8988T (cell line): ENCODE results near the gene CD44.
A peak's percentile ranks its signal among the peaks of the same experiment; 100 is the strongest.
"Not testable (repeated sequence)": the region's sequence is repeated elsewhere in the genome, so short reads cannot be mapped to it uniquely, and the experiment has no call there.

Experiments used
- DNase-seq: peaks from one replicate; pipeline ENCODE4 v3.0.0; 2011

The CD44 gene

DNA sequence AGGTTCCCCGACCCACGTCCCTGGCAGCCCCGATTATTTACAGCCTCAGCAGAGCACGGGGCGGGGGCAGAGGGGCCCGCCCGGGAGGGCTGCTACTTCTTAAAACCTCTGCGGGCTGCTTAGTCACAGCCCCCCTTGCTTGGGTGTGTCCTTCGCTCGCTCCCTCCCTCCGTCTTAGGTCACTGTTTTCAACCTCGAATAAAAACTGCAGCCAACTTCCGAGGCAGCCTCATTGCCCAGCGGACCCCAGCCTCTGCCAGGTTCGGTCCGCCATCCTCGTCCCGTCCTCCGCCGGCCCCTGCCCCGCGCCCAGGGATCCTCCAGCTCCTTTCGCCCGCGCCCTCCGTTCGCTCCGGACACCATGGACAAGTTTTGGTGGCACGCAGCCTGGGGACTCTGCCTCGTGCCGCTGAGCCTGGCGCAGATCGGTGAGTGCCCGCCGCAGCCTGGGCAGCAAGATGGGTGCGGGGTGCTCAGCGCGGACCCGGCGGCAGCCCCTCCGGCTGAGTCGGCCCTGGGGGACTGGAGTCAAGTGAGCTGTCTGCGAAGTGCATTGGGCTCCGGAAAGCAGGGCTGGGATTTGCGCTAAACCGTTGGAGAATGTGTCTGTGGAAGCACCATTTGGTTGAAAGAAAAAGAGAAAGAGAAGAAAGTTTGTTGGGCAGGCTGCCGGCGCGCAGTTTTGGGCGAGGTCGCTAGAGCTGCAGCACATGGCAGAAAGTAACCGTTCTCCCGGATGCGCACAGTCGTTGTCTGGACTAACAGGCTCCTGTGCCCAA is at the start of gene CD44:
CD44 (plus strand) TSS at position 229 of the 779 bp plus-strand sequence; CDS start at position 362, 133 bp downstream.
- DNase-seq, result peak; percentile 79

DNA sequence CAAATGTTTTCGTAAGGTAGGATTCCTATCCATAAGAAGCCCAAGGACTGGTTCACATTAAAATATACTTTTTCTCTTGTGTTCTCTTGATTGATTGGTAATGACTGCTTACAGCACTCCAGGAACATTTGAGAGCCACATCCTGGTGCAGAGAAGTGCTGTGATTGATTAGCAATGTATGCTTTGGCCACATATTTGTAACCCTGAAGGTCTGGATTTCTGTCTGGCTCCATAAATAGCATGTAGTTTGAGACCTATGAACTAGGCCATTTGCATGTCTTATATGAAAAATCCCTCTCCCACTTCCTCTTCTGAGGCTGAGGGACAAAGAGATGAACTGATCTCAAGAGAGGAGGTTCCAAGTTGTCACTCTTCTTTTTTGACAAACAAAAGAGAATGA is 49.3 kb upstream of the CD44 start:
- DNase-seq, result no peak

DNA sequence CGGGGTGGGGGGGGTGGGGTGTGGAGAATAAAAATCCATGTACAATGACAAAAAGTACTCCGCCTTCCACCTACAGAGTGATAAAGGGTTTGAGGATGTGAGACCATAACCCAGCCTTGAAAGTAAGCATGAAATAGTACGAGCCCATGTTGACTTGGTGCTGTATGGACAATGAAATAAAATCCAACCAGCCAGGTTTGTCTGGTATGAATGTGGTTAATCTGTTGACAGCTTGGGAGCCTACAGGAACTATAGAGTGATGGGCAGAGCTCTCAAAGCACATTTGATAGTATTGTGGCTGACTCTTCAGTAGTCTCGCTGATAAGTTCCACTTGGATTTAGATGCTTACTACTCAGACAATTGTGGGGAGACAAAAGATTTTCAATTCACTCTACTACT is 48.8 kb upstream of the CD44 start:
- DNase-seq, result no peak

DNA sequence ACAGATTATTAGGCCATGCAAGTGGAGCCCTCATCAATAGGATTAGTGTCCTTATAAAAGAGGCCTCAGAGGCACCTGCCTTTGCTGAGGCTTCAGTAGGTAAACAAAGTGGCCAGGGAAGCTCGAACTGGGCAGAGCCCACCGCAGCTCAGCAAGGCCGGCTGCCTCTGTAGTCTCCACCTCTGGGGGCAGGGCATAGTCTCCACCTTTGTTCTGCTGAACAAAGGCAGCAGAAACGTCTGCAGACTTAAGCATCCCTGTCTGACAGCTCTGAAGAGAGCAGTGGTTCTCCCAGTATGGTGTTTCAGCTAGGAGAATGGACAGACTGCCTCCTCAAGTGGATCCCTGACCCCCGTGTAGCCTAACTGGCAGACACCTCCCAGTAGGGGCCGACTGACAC is 48.0 kb upstream of the CD44 start:
- not testable (repeated sequence) for DNase-seq

DNA sequence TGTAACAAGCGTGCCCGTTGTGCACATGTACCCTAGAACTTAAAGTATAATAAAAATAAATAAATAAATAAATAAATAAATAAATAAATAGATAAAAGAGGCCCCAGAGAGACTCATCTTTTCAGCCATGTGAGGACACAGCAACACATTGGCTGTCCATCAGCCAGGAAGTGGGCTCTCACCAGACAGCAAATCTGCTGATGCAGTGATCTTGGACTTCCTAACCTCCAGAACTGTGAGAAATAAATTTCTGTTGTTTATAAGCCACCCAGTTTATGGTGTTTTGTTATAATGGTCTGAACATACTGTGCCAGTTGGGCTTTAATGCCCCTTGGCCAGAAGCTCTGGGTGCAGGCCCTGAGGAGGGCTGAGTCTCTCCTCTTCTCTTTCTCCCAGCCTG is 42.2 kb upstream of the CD44 start:
- no peak for DNase-seq

DNA sequence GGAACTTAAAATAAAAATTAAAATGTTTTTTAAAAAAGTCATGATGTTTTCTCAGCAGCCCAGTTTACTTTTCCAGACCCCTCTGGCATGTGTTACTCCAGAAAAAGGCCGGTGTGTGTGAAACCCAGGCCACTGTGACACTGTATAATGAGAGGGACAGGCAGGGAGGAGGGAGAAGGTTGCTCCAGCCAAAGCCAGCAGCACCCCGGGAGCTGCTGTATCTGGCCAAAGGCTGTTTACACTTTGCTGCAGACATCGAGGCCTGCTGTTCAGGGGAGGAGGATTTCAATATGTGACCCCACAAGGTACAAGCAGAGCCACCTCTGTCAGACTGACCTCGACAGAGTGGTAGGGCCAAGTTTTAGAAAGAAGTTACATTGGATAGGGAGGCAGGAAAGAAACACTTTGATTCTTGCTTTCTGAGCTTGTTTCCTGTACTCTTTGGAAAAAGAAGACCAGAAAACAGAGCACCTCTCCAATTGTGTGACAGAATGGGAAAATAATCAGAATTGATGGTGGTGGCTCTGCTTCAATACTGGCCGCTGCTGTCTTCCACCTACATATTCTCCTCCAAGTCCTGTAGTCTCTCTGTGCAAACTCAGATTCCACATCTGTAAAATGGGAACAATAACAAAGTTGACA is 41.0 kb upstream of the CD44 start:
- DNase-seq, result no peak

DNA sequence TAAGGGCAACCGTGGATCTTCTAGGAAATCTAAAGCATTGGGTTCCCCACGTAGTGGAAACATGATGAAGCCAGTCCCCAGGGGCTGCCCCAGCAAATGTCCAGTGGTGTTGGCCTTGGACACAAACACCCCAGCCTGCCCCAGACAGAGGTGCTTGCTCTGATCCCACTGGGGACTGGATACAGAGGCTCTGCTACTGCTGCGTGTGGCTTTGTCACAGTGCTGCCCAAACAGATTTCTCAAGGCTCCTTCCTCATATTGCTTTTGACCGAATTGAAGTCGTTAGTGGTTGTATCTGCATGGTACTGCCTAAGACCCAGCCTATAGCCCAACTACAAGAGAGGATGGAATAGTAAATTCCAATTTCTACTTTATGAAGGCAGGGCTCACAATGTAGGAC is 40.1 kb upstream of the CD44 start:
- no peak for DNase-seq

DNA sequence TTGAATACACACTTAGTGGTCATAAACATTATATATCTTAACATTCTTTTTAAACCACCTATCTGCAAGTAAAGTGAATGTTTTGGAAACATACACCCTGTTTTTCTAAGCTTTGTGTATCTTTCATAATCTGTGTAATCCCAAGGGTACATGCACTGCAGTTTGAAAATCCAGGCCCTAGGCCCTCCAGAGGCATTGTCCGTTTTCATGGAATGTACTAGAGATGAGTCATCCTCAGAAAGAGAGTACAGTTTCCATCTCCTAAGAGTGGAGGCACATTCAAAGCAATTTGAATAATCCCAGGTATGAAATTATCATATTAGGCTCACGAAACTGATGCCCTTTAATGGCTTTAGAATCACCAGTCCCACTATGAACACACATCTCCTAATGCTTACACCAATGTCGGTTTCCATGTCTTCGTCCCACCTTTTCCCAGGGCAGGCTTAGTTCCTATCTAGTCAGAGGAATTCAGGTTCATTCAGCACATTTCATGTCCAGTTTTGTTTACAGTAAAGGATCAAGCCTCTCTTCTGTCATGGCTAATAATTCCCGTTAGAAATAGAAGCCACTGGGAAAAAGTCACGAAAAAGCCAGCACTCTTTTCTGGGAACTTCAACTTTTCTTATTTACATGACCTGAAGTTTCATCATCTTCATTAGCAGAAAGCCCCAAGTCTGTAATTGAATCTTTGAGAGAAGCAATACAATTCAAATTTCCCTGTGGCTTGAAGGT is 39.5 kb upstream of the CD44 start:
- DNase-seq, result no peak

DNA sequence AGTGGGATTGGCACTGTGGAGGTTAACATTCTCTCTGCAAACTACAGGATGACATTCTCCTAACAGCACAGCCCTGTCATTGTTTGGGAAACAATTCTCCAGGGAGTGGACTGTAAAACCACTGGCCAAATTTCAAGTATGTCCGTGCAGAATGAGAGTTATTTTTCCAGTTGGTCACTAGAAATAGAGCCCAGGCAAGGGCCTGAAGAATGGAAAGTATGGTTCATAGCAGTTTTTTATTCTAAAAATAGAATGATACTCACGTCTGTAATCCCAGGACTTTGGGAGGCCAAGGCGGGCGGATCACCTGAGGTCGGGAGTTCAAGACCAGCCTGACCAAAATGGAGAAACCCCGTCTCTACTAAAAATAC is 39.0 kb upstream of the CD44 start:
- no peak for DNase-seq

DNA sequence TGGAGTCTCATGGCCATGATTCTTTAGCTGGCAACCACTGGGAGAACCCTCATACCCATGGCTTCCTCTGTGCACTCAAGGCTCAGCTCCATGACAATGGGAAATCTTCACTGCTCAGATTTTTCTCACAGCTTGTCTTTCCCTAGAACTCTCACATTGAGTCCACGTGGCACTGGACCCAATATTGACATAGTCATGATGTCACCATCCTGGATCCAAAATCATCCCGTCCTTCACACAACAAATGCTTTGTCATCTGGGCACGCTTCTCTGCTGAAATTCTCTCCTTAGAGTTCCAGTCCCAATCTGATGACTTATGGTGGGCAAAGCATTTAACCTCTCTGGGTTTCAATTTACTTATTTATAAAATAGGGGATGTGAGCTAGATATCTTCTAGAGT is 37.7 kb upstream of the CD44 start:
- DNase-seq, result no peak

DNA sequence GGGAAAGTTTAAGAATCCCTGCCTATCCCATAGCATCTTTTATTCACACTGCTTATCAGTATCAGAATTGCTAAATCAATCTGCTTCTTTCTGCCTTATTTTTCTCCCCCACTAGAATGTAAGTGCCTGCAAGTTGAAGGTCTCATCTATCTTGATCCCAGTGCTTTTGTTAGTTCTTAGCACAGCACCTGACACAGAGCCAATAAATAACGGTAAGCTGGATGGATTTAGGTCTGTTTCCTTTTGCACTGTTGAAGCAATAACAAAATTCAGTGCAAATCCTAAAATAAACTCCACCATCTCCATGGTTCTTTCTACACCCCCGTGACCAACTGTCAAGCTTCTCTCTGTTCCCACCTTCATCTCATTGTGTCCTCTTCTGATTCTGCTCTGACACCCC is 36.7 kb upstream of the CD44 start:
- DNase-seq, result no peak

DNA sequence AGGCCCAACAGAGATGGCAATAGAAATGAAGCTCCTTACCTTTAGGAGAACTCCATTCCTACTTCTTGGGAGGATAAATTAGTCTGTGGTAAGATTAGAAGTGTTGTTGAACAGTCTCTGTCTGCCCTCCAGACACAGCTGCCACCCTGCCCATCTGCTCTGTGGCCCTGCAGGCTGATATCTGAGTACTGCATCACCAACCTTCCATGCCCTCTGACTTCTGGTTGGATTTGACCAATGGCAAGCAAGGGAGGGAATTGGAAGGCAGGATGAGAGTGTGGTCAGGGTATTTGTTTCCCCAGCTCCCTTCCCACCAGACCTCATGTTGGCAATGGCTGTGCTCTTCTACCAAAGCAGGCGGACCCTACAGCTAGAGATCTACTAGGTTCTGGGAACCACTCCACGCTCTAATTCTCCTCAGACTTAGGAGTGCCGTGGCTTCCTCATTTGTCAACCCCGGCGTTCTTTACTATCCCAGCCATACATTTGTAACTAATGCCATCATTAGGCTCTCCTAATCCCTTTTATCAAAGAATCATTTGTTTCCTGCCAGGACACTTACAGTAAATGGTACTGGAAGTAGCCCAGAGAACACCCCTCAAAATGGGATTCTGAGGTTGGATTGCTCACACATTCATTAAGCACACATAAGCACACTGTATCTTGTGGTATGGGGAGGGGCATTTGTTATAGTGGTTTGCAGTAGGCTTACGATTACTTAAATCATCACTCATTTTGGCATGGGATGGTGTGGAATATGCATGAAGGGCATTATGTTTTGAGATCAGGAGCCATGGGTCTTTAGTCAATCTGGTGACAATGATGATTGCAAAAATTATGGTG is 35.4 kb upstream of the CD44 start:
- DNase-seq, result no peak

DNA sequence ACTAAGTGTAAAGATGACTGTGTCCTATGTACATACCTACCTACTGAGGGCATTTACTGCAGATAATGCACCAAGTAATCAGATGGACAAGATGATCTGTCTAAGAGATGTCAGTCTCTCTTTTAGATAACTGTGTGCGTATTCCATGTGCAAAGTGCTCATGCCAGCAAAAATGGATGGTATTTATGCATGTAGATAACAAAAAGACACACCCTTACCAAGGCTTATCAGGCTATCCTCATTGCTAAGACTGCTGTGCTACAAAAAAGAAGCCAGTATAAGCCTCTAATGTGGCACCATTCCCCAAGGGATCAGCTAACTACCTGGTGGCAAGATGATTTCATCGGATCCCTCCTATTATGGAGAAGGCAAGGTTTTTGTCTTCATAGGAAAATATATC is 34.3 kb upstream of the CD44 start:
- DNase-seq, result no peak

DNA sequence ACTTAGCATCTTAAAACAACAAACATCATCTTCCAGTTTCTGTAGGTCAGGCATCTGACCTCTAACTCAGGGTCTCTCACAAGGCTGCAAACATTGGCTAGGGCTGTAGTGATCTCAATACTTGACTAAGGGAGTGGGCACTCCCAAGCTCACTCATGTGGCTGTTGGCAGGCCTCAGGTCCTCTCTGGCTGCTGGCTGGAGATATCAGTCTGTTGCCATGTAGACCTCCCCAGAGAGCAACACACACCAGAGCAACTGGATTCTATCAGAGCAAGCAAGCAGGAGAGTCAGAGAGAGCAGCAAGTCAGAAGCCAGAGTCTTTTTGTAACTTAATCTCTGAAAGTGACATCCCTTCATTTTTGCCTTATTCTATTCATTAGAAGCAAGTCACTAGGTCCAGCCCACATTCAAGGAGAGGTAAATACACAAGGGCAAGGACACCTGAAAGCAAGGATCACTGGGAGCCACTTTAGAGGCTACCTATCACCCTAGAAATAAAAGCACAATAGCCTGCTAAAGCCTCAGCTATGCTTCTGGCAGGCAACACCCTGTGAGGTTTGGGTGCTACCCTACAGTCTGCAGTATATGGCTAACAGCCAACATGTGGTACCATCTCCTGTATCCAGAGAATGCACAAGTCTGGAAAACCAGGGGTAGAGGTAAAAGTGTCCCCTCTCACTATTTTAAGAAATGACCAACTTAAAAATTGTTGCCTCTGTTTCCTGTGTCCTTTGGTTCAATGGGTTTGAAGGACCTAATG is 33.5 kb upstream of the CD44 start:
- DNase-seq, result no peak

DNA sequence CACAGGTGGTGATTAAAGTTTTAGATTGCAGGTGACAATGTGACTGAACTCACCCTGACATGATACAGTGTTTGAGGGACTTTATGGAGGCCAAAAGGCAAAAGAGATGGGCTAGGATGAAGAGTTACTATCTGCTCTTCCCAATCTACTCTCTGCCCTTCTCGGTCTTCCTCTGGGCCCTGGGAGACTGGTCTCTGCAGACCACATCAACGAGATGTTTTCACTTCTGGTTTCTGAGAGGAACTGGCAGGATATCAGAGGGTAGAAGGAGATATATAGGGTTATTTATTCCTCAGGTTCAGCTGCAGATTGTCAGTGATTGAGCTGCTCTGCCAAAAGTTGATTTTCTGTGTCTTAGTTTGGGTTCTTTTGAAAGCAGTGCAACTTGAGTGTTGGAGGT is 32.4 kb upstream of the CD44 start:
- DNase-seq, result no peak

DNA sequence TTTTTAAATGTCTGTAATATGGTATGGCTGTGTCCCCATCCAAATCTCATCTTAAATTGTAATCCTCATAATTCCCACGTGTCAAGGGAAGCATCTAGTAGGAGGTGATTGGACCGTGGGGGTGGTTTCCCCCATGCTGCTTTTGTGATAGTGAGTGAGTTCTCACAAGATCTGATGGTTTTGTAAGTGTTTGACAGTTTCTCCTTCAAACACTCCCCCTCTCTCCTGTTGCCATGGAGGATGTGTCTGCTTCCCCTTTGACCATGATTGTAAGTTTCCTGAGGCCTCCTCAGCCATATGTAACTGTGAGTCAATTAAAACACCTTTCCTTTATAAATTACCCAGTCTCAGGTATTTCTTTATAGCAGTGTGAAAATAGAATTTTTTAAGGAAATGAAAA is 31.1 kb upstream of the CD44 start:
- no peak for DNase-seq

DNA sequence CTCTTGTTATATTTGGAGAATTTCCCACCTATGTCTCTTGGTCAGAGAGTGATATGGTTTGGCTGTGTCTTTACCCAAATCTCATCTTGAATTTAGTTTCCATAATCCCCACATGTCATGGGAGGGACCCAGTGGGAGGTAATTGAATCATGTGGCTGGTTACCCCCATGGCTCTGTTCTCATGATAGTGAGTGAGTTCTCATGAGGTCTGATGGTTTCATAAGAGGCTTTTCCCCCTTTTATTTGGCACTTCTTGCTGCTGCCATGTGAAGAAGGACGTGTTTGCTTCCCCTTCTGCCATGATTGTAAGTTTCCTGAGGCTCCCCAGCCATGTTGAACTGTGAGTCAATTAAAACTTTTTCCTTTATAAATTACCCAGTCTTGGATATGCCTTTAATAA is 30.6 kb upstream of the CD44 start:
- not testable (repeated sequence) for DNase-seq

DNA sequence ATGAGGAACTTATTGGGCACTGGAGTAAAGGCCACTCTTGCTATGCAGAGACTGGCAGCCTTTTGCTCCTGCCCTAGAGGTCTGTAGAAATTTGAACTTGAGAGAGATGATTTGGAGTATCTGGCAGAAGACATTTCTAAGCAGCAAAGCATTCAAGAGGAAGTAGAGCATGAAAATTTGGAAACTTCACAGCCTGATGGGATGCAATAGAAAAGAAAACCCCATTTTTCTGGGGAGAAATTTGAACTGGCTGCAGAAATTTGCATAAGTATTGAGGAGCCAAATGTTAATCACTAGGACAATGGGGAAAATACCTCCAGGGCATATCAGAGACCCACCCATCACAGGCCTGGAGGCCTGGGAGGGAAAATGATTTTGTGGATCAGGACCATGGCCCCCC is 29.9 kb upstream of the CD44 start:
- no peak for DNase-seq

DNA sequence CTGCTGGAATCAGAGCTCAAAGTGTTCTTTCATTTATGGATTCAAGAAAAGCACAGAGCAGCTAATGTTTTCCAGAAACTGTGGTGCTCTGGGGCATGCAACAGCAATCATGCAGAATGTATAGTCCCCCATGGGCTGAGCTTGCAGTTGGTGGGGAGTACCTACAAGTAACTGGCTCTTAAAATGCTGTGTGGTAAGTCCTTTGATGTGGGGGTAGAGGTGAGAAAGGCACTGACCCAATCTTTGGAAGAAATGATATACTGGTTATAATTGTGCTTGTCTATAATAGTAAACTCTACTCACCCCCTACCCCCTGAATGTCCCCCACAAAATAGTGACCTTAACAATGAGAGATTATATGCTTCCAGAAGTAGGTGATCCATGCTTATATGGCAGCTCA is 29.1 kb upstream of the CD44 start:
- no peak for DNase-seq

DNA sequence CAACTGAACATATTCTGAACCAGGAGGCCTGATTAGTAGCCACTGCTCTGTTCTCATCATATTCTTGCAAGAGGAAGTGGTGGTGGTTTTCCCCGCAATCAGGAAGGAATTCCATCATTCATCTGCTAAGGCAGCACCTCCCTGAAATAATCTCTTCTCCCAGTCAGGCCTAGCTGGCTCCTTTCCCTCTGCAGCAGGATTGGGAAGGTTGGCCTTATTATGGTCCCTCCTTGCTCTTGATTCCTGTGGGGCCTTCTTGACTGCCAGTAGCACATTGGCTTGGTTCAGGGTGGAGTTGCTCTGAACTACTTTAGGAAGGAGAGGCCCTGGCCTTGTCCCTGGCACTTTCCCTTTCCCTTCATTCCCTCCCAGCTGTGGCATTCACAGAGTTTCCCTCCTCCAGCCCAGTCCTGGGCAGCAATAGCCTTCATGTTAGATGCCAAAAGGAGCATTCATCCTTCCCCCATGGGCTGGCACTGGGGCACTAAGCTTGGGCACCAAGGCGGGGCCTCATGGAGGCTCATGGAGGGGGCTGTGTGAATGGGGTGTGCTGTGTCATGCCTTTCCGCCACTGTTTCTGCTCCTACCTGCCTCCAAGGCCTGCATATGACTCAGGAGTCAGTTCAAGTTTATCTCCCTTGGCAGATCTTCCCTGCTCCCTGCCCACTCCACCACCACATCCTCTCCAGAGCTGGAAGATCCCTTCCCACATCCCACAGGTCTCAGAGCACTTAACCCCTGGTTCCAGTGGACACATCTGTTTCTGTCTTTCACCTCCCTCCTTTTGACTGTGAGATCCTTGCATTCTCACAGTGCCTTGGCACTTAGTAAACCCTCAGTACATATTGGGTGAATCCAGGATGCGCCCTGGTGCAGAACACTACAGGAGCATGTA is 27.6 kb upstream of the CD44 start:
- no peak for DNase-seq
